IMR-90 (cell line): ENCODE measurements around the gene BTN2A1. TPM values are rescaled to one million over a fixed set of nuclear protein-coding genes. Genes with fewer than 3 reads are reported as not detected.

Source experiments
- ATAC-seq: fragments of 200-7000 bp; cut with Tn5 transposase; 2 replicates; pipeline ENCODE4 v1.9.1; 2020; ENCODE audit warnings: low read depth, mild to moderate bottlenecking, moderate library complexity
- BruUV-seq: library from RNA; stranded (reverse); fragments of 400-500 nt; replicated peaks from 2 replicates; lab custom pipeline; 2021; lab: Mats Ljungman, UMichigan
- CTCF ChIA-PET: fragments of 300-600 bp; formaldehyde crosslinking; extraction: SDS; loops from one replicate; lab custom pipeline; 2021; ENCODE audit warnings: antibody characterized with exemption; lab: Yijun Ruan, JAX
- POLR2A ChIA-PET: fragments of 300-600 bp; sonication (Branson Sonifier 250); formaldehyde crosslinking; loops from one replicate; lab custom pipeline; 2022; ENCODE audit warnings: antibody characterized with exemption; ENCODE audit not compliant: unreplicated experiment; lab: Charles Lee
- DNase-seq: peaks from one replicate; pipeline ENCODE4 v3.0.0; 2013
- H2AFZ ChIP-seq: replicated peaks from 2 replicates; pipeline ENCODE3; 2013; ENCODE audit warnings: low read length, mild to moderate bottlenecking; ENCODE audit not compliant: poor library complexity
- H2AK5ac ChIP-seq: 2 replicates; pipeline ENCODE4 v1.6.1; 2013; ENCODE audit warnings: low read depth, low read length, inconsistent platforms
- H2AK9ac ChIP-seq: replicated peaks from 2 replicates; pipeline ENCODE3; 2013; ENCODE audit warnings: mild to moderate bottlenecking, low read depth, low read length, moderate library complexity; ENCODE audit not compliant: poor library complexity
- H2BK120ac ChIP-seq: 2 replicates; pipeline ENCODE4 v1.6.1; 2013; ENCODE audit warnings: low read depth, low read length, inconsistent platforms
- H2BK15ac ChIP-seq: 3 replicates; pipeline ENCODE4 v1.6.1; 2013; ENCODE audit warnings: low read depth, low read length, inconsistent platforms
- H2BK20ac ChIP-seq: 2 replicates; pipeline ENCODE4 v1.6.1; 2013; ENCODE audit warnings: low read depth, mild to moderate bottlenecking, inconsistent platforms, low read length, moderate library complexity
- H2BK5ac ChIP-seq: 2 replicates; pipeline ENCODE4 v1.6.1; 2013; ENCODE audit warnings: mild to moderate bottlenecking, low read depth, low read length, inconsistent platforms; ENCODE audit not compliant: poor library complexity, severe bottlenecking
- H3K14ac ChIP-seq: replicated peaks from 2 replicates; pipeline ENCODE4 v1.6.1; 2013; ENCODE audit warnings: low read depth, low read length, inconsistent platforms
- H3K18ac ChIP-seq: 2 replicates; pipeline ENCODE4 v1.6.1; 2013; ENCODE audit warnings: low read depth, low read length, control low read depth
- H3K23ac ChIP-seq: 2 replicates; pipeline ENCODE4 v1.6.1; 2013; ENCODE audit warnings: low read depth, low read length, inconsistent platforms
- H3K27ac ChIP-seq: 2 replicates; pipeline ENCODE4 v1.5.1; 2013; ENCODE audit warnings: mild to moderate bottlenecking, control low read depth, low read length; ENCODE audit not compliant: insufficient read depth
- H3K27me3 ChIP-seq: 2 replicates; pipeline ENCODE4 v1.6.1; 2013; ENCODE audit warnings: low read length; ENCODE audit not compliant: control insufficient read depth, insufficient read depth
- H3K36me3 ChIP-seq: 2 replicates; pipeline ENCODE4 v1.6.1; 2013; ENCODE audit warnings: low read length, mixed read lengths; ENCODE audit not compliant: control insufficient read depth, insufficient read depth
- H3K4ac ChIP-seq: 2 replicates; pipeline ENCODE4 v1.6.1; 2013; ENCODE audit warnings: low read depth, low read length, inconsistent platforms
- H3K4me1 ChIP-seq: 2 replicates; pipeline ENCODE4 v1.6.1; 2013; ENCODE audit warnings: low read length, mixed read lengths; ENCODE audit not compliant: control insufficient read depth, insufficient read depth
- H3K4me2 ChIP-seq: 2 replicates; pipeline ENCODE4 v1.6.1; 2013; ENCODE audit warnings: low read depth, mild to moderate bottlenecking, control low read depth, low read length, moderate library complexity
- H3K4me3 ChIP-seq: 2 replicates; pipeline ENCODE4 v1.5.1; 2013; ENCODE audit warnings: low read depth, mild to moderate bottlenecking, control low read depth, low read length, moderate library complexity; ENCODE audit not compliant: insufficient read depth
- H3K56ac ChIP-seq: 2 replicates; pipeline ENCODE4 v1.6.1; 2013; ENCODE audit warnings: low read length, inconsistent platforms; ENCODE audit not compliant: insufficient read depth; ENCODE audit errors: extremely low read depth
- H3K79me1 ChIP-seq, 2 experiments: 2 replicates each; pipeline ENCODE4 v1.6.1; 2013; ENCODE audit warnings: low read length in 2 of 2, inconsistent platforms in 1 of 2, low read depth in 1 of 2
- H3K9ac ChIP-seq: 2 replicates; pipeline ENCODE4 v1.6.1; 2013; ENCODE audit warnings: low read depth, low read length, control low read depth
- H3K9me1 ChIP-seq: 2 replicates; pipeline ENCODE4 v1.6.1; 2013; ENCODE audit warnings: low read length, inconsistent platforms; ENCODE audit not compliant: insufficient read depth
- H3K9me3 ChIP-seq: 2 replicates; pipeline ENCODE4 v1.6.1; 2013; ENCODE audit warnings: low read length; ENCODE audit not compliant: control insufficient read depth, insufficient read depth
- H4K20me1 ChIP-seq: 2 replicates; pipeline ENCODE4 v1.6.1; 2013; ENCODE audit warnings: low read length, inconsistent platforms; ENCODE audit not compliant: insufficient read depth
- H4K5ac ChIP-seq: 2 replicates; pipeline ENCODE4 v1.6.1; 2013; ENCODE audit warnings: mild to moderate bottlenecking, low read depth, low read length, control low read depth
- H4K8ac ChIP-seq, 2 experiments: 2 replicates each; pipeline ENCODE4 v1.6.1; 2013; ENCODE audit warnings: low read depth in 2 of 2, low read length in 2 of 2, control low read depth in 1 of 2, inconsistent platforms in 1 of 2
- H4K91ac ChIP-seq: 2 replicates; pipeline ENCODE4 v1.6.1; 2013; ENCODE audit warnings: low read depth, low read length, inconsistent platforms; ENCODE audit not compliant: insufficient read depth
- CEBPB ChIP-seq: IDR thresholded peaks from 2 replicates; pipeline ENCODE4 v1.6.1; 2012; ENCODE audit warnings: low read depth, low read length, improper control_type of control experiment
- CHD1 ChIP-seq: IDR thresholded peaks from 2 replicates; pipeline ENCODE4 v1.6.1; 2012; ENCODE audit warnings: low read depth, low read length, improper control_type of control experiment
- FOS ChIP-seq: fragments of 150-350 bp; IDR thresholded peaks from 2 replicates; pipeline ENCODE4 v1.6.1; 2016; ENCODE audit warnings: low read depth, low read length
- MAFK ChIP-seq: IDR thresholded peaks from 2 replicates; pipeline ENCODE4 v1.6.1; 2012; ENCODE audit warnings: low read depth, low read length, improper control_type of control experiment
- MAZ ChIP-seq: IDR thresholded peaks from 2 replicates; pipeline ENCODE4 v1.6.1; 2012; ENCODE audit warnings: low read depth, mild to moderate bottlenecking, low read length, improper control_type of control experiment, moderate library complexity, borderline replicate concordance
- MXI1 ChIP-seq: IDR thresholded peaks from 2 replicates; pipeline ENCODE4 v1.6.1; 2012; ENCODE audit warnings: low read depth, mild to moderate bottlenecking, low read length, moderate library complexity, borderline replicate concordance
- RAD21 ChIP-seq: IDR thresholded peaks from 2 replicates; pipeline ENCODE4 v1.6.1; 2012; ENCODE audit warnings: low read length, improper control_type of control experiment
- RCOR1 ChIP-seq: IDR thresholded peaks from 2 replicates; pipeline ENCODE4 v1.6.1; 2012; ENCODE audit warnings: mild to moderate bottlenecking, low read length, improper control_type of control experiment; ENCODE audit not compliant: insufficient replicate concordance
- WGBS, 2 experiments: methylation state at CpG; one replicate each; pipeline versions ENCODE4 v1.1.5 to v1.1.7; 2013; ENCODE audit warnings: missing lambda C conversion rate in 2 of 2; ENCODE audit not compliant: insufficient read length in 1 of 2; ENCODE audit errors: extremely low coverage in 2 of 2; 5-methylcytosine and 5-hydroxymethylcytosine counted together
- dilution Hi-C: fragments of 300-500 bp; cut with HindIII; formaldehyde crosslinking; loops from one replicate; pipeline ENCODE4 v1.14.3; 2018; ENCODE audit warnings: low sequenced_read_pairs; ENCODE audit not compliant: unreplicated experiment
- in situ Hi-C: fragments of 300-500 bp; cut with MboI; formaldehyde crosslinking; loops from 3 replicates; pipeline ENCODE4 v1.14.3; 2019; ENCODE audit warnings: low sequenced_read_pairs, inconsistent platforms, mixed read lengths
- intact Hi-C: fragments of 100-400 bp; cut with micrococcal nuclease; formaldehyde crosslinking; loops from 2 replicates; pipeline ENCODE4 v1.10.0; 2022
- polyA plus RNA-seq, 3 experiments: library from polyadenylated mRNA; depleted of rRNA; stranded (reverse); fragments of >200 nt; gene quantifications; 2 replicates each; pipeline ENCODE4 v1.2.3, GENCODE V29; 2012; ENCODE audit warnings: low replicate concordance in 1 of 3
- total RNA-seq: library from RNA; depleted of rRNA; stranded (reverse); fragments of >200 nt; gene quantifications from 2 replicates; pipeline ENCODE4 v1.2.3, GENCODE V29; 2012
- TF ChIP-seq, protein P1 (sequence below): conservative IDR thresholded peaks from 2 replicates; pipeline ENCODE4 v1.5.1; 2012; ENCODE audit warnings: mild to moderate bottlenecking, low read depth, low read length, improper control_type of control experiment

BTN2A1 gene
- total and polyA plus RNA-seq, 2 of the 4 experiments (the other 2 are of a cell fraction), result 13.6 to 40.2 TPM

DNA sequence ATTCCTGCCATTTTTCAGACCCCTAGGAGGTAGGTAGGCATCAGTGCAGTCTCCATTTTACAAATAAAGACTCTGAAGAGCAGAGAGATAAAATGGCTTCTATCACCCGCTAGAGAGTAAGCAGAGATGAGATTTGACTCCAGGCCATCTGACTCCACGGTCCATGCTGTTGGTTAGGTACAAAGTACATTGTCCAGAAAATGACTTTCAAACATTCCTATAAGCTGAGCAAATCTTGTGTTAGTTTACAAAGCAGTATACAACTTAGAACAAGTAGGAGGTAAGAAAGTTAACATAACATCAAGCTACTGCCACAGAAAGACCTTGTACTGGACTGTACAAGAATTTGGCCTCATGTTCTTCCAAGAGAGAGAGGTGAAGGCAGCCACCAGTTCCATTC, 57.2 kb downstream of the BTN2A1 start:
- Histone ChIP-seq H3K14ac (no peak overlapping the region; the same call in 1 of the 2 replicates), H4K8ac (peak overlapping the region in 1 of 2 experiments; percentile 6; a peak in 1 of 4 replicates), H3K4me1 (peaks cover 2% of the 10 kb centered on the region; the same call in 1 of the 2 replicates), H2AK9ac (no peak overlapping the region), H2BK5ac (peak overlapping the region; percentile 84), H3K23ac (peak overlapping the region; percentile 52; the same call in 1 of the 2 replicates), H3K36me3 (no peaks in the 10 kb centered on the region), H3K4me2 (peak overlapping the region; percentile 28; the same call in 1 of the 2 replicates), H3K56ac (no peak overlapping the region), H3K27me3 (peaks cover under 1% of the 10 kb centered on the region; the same call in 1 of the 2 replicates), H2AFZ (no peak overlapping the region), H2BK15ac (no peak overlapping the region), H3K9me1 (peaks cover 8% of the 10 kb centered on the region), H3K9me3 (no peaks in the 10 kb centered on the region), H3K79me1 (no peaks in the 10 kb centered on the region; a peak in 1 of 4 replicates), H2AK5ac (no peak overlapping the region), H3K4me3 (no peak overlapping the region), H3K9ac (no peak overlapping the region), H3K4ac (peak overlapping the region; percentile 49), H2BK120ac (peak overlapping the region; percentile 57), H4K91ac (0 out of 2 replicates have a peak overlapping the region, but pooled peaks have one; percentile 3), H2BK20ac (peak overlapping the region; percentile 20; the same call in 1 of the 2 replicates), H4K20me1 (no peaks in the 10 kb centered on the region), H3K27ac (no peak overlapping the region), H3K18ac (no peak overlapping the region; the same call in 1 of the 2 replicates), H4K5ac (no peak overlapping the region; the same call in 1 of the 2 replicates)
- no TSS peak for BruUV-seq
- ATAC-seq (peak; percentile 85), DNase-seq (peak; percentile 73)
- TF ChIP-seq FOS, result no peak
- no peak for TF ChIP-seq RAD21
- TF ChIP-seq, protein P1, sequence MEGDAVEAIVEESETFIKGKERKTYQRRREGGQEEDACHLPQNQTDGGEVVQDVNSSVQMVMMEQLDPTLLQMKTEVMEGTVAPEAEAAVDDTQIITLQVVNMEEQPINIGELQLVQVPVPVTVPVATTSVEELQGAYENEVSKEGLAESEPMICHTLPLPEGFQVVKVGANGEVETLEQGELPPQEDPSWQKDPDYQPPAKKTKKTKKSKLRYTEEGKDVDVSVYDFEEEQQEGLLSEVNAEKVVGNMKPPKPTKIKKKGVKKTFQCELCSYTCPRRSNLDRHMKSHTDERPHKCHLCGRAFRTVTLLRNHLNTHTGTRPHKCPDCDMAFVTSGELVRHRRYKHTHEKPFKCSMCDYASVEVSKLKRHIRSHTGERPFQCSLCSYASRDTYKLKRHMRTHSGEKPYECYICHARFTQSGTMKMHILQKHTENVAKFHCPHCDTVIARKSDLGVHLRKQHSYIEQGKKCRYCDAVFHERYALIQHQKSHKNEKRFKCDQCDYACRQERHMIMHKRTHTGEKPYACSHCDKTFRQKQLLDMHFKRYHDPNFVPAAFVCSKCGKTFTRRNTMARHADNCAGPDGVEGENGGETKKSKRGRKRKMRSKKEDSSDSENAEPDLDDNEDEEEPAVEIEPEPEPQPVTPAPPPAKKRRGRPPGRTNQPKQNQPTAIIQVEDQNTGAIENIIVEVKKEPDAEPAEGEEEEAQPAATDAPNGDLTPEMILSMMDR, result no peak
- no peak for TF ChIP-seq RCOR1
- TF ChIP-seq CEBPB, result no peak
- no peak for TF ChIP-seq MAFK
- TF ChIP-seq MAZ, result no peak
- no peak for TF ChIP-seq MXI1
- no peak for TF ChIP-seq CHD1
- ChIA-PET CTCF (no interaction called here), POLR2A (no interaction called here)
- no CpG with 5 or more reads among the region's 2 CpGs for WGBS, 2 experiments
- in situ Hi-C loops (no loop called here), intact Hi-C loops (no loop called here), dilution Hi-C loops (no loop called here)
